Measurements from ENCODE around the gene DDO. TPM values are rescaled to one million over a fixed set of nuclear protein-coding genes. Genes with fewer than 3 reads are reported as not detected.

DDO gene
- total and polyA plus RNA-seq, 3 donors from 2014 or later: 0.19 to 0.73 (median 0.24) TPM

GRCh38 chr6:110447761-110448160 lies 32.4 kb upstream of the DDO start:
- H3K36me3 ChIP-seq (ENCODE audit: low read depth, missing control alignments): no peaks in the 10 kb centered on the region
- no peak for DNase-seq
- H3K9me3 ChIP-seq: no peaks in the 10 kb centered on the region
- TF ChIP-seq POLR2A (IDR thresholded peaks at IDR 0.05): no peak
- TF ChIP-seq CTCF (IDR thresholded peaks at IDR 0.05): no peak
- H3K27ac ChIP-seq: no peak overlapping the region
- H3K27me3 ChIP-seq: no peaks in the 10 kb centered on the region
- intact Hi-C loops (cut with DNase I; ENCODE audit: low total_unique reads): no loop called here
- H3K4me1 ChIP-seq: no peaks in the 10 kb centered on the region
- WGBS, 2 donors: 94 to 98% methylated on average over 3 of the region's 3 CpGs
- no peak overlapping the region for H3K4me3 ChIP-seq

- Histone ChIP-seq H3K4me1 (no peaks in the 10 kb centered on the region), H3K36me3 (ENCODE audit: low read depth, missing control alignments) (no peaks in the 10 kb centered on the region), H3K27me3 (no peaks in the 10 kb centered on the region), H3K27ac (no peak overlapping the region), H3K9me3 (no peaks in the 10 kb centered on the region), H3K4me3 (no peak overlapping the region)
- intact Hi-C loops (cut with DNase I; ENCODE audit: low total_unique reads): no loop called here
- DNase-seq: no peak
- no peak for TF ChIP-seq CTCF (IDR thresholded peaks at IDR 0.05)
- no peak for TF ChIP-seq POLR2A (IDR thresholded peaks at IDR 0.05)
- WGBS, 2 donors: 77 to 90% methylated on average over 4 of the region's 4 CpGs
These were observed 31.0 kb upstream of the DDO start for GRCh38 chr6:110446405-110446804.

GRCh38 chr6:110440026-110440425 lies 24.7 kb upstream of the DDO start:
- intact Hi-C loops (cut with DNase I; ENCODE audit: low total_unique reads): no loop called here
- 82 to 83% methylated on average over 4 of the region's 4 CpGs for WGBS, 2 donors

GRCh38 chr6:110439356-110439755 lies 24.0 kb upstream of the DDO start:
- no peak for TF ChIP-seq POLR2A (IDR thresholded peaks at IDR 0.05)
- no peak for TF ChIP-seq CTCF (IDR thresholded peaks at IDR 0.05)
- no peaks in the 10 kb centered on the region for H3K9me3 ChIP-seq
- no peak for DNase-seq
- intact Hi-C loops (cut with DNase I; ENCODE audit: low total_unique reads): no loop called here
- no peak overlapping the region for H3K27ac ChIP-seq
- H3K4me1 ChIP-seq: no peaks in the 10 kb centered on the region
- H3K4me3 ChIP-seq: no peak overlapping the region
- 49% methylated on average over 5 of the region's 5 CpGs for WGBS, 2 donors
- H3K27me3 ChIP-seq: no peaks in the 10 kb centered on the region
- no peaks in the 10 kb centered on the region for H3K36me3 ChIP-seq (ENCODE audit: low read depth, missing control alignments)

More at GRCh38 chr6:110440026-110440425, 24.7 kb upstream of the DDO start:
- H3K27ac ChIP-seq: no peak overlapping the region
- H3K4me1 ChIP-seq: no peaks in the 10 kb centered on the region
- no peaks in the 10 kb centered on the region for H3K36me3 ChIP-seq (ENCODE audit: low read depth, missing control alignments)
- no peaks in the 10 kb centered on the region for H3K27me3 ChIP-seq
- DNase-seq: no peak
- TF ChIP-seq CTCF (IDR thresholded peaks at IDR 0.05) (no peak), POLR2A (IDR thresholded peaks at IDR 0.05) (no peak)
- H3K4me3 ChIP-seq: no peak overlapping the region
- H3K9me3 ChIP-seq: no peaks in the 10 kb centered on the region

- no peak overlapping the region for H3K4me3 ChIP-seq
- TF ChIP-seq CTCF (IDR thresholded peaks at IDR 0.05) (no peak), POLR2A (IDR thresholded peaks at IDR 0.05) (no peak)
- no peaks in the 10 kb centered on the region for H3K36me3 ChIP-seq (ENCODE audit: low read depth, missing control alignments)
- no peak for DNase-seq
- 87 to 94% methylated on average over 7 of the region's 7 CpGs for WGBS, 2 donors
- no peaks in the 10 kb centered on the region for H3K27me3 ChIP-seq
- no peak overlapping the region for H3K27ac ChIP-seq
- H3K4me1 ChIP-seq: no peaks in the 10 kb centered on the region
- intact Hi-C loops (cut with DNase I; ENCODE audit: low total_unique reads): no loop called here
- H3K9me3 ChIP-seq: no peaks in the 10 kb centered on the region
These were observed 19.7 kb upstream of the DDO start for GRCh38 chr6:110434961-110435602.
